ENCODE data around the gene PTPRD.

PTPRD gene

GRCh38 chr9:8845808-8846207 is 1767.0 kb downstream of the PTPRD start:
- no peaks in the 10 kb centered on the region for H3K9me3 ChIP-seq (ENCODE audit: control insufficient read depth, insufficient read depth, low read length)
- no peaks in the 10 kb centered on the region for H3K36me3 ChIP-seq (ENCODE audit: control insufficient read depth, low read length)
- no peaks in the 10 kb centered on the region for H3K9me2 ChIP-seq (replicated peaks; ENCODE audit: control insufficient read depth, low read length)
- H3K27ac ChIP-seq (ENCODE audit: low read depth, low read length) = no peak overlapping the region
- H3K79me2 ChIP-seq (ENCODE audit: control insufficient read depth, low read length) = no peaks in the 10 kb centered on the region
- H3K4me3 ChIP-seq (ENCODE audit: low read length) = no peak overlapping the region
- H4K20me1 ChIP-seq (ENCODE audit: control insufficient read depth, insufficient read depth, low read depth, low read length) = no peaks in the 10 kb centered on the region
- H3K4me2 ChIP-seq (ENCODE audit: low read length) = no peak overlapping the region
- H3K4me1 ChIP-seq (ENCODE audit: control insufficient read depth, low read length) = no peaks in the 10 kb centered on the region
- H3F3A ChIP-seq (ENCODE audit: control insufficient read depth, insufficient read depth) = no peaks in the 10 kb centered on the region
- TF ChIP-seq EZH2phosphoT487 (IDR thresholded peaks at IDR 0.05; ENCODE audit: borderline replicate concordance, low read length) (no peak), CTCF (IDR thresholded peaks at IDR 0.05; ENCODE audit: low read depth, low read length, poor library complexity, severe bottlenecking) (no peak)
- H3K27me3 ChIP-seq (ENCODE audit: control insufficient read depth, low read length) = no peaks in the 10 kb centered on the region

- Histone ChIP-seq H3F3A (ENCODE audit: control insufficient read depth, insufficient read depth) (no peaks in the 10 kb centered on the region), H4K20me1 (ENCODE audit: control insufficient read depth, insufficient read depth, low read depth, low read length) (no peaks in the 10 kb centered on the region), H3K4me3 (ENCODE audit: low read length) (no peak overlapping the region), H3K27me3 (ENCODE audit: control insufficient read depth, low read length) (no peaks in the 10 kb centered on the region), H3K27ac (ENCODE audit: low read depth, low read length) (no peak overlapping the region), H3K9me3 (ENCODE audit: control insufficient read depth, insufficient read depth, low read length) (no peaks in the 10 kb centered on the region), H3K9me2 (replicated peaks; ENCODE audit: control insufficient read depth, low read length) (no peaks in the 10 kb centered on the region), H3K4me1 (ENCODE audit: control insufficient read depth, low read length) (no peaks in the 10 kb centered on the region), H3K4me2 (ENCODE audit: low read length) (no peak overlapping the region), H3K36me3 (ENCODE audit: control insufficient read depth, low read length) (no peaks in the 10 kb centered on the region), H3K79me2 (ENCODE audit: control insufficient read depth, low read length) (no peaks in the 10 kb centered on the region)
- TF ChIP-seq EZH2phosphoT487 (IDR thresholded peaks at IDR 0.05; ENCODE audit: borderline replicate concordance, low read length) = no peak
- TF ChIP-seq CTCF (IDR thresholded peaks at IDR 0.05; ENCODE audit: low read depth, low read length, poor library complexity, severe bottlenecking) = no peak
These were observed 1767.4 kb downstream of the PTPRD start for GRCh38 chr9:8845376-8845775.

GRCh38 chr9:8844549-8844948 is 1768.3 kb downstream of the PTPRD start:
- Histone ChIP-seq H3K4me3 (ENCODE audit: low read length) (no peak overlapping the region), H3K36me3 (ENCODE audit: control insufficient read depth, low read length) (no peaks in the 10 kb centered on the region), H3K4me1 (ENCODE audit: control insufficient read depth, low read length) (no peaks in the 10 kb centered on the region), H3K27me3 (ENCODE audit: control insufficient read depth, low read length) (no peaks in the 10 kb centered on the region), H3K9me3 (ENCODE audit: control insufficient read depth, insufficient read depth, low read length) (no peaks in the 10 kb centered on the region), H3K9me2 (replicated peaks; ENCODE audit: control insufficient read depth, low read length) (no peaks in the 10 kb centered on the region), H3K4me2 (ENCODE audit: low read length) (no peak overlapping the region), H3F3A (ENCODE audit: control insufficient read depth, insufficient read depth) (no peaks in the 10 kb centered on the region), H3K79me2 (ENCODE audit: control insufficient read depth, low read length) (no peaks in the 10 kb centered on the region), H3K27ac (ENCODE audit: low read depth, low read length) (no peak overlapping the region), H4K20me1 (ENCODE audit: control insufficient read depth, insufficient read depth, low read depth, low read length) (no peaks in the 10 kb centered on the region)
- no peak for TF ChIP-seq CTCF (IDR thresholded peaks at IDR 0.05; ENCODE audit: low read depth, low read length, poor library complexity, severe bottlenecking)
- TF ChIP-seq EZH2phosphoT487 (IDR thresholded peaks at IDR 0.05; ENCODE audit: borderline replicate concordance, low read length) = no peak

Data from DOHH2 (cell line).